SH-SY5Y (cell line): Measurements from ENCODE around the gene PTPRT.

Experiments
- GATA2 ChIP-seq: IDR thresholded peaks from 2 replicates; pipeline ENCODE4 v1.6.1; 2011; ENCODE audit warnings: mild to moderate bottlenecking, low read depth, low read length
- GATA3 ChIP-seq: IDR thresholded peaks from 2 replicates; pipeline ENCODE4 v1.6.1; 2011; ENCODE audit warnings: low read depth, mild to moderate bottlenecking, low read length, moderate library complexity

DNA sequence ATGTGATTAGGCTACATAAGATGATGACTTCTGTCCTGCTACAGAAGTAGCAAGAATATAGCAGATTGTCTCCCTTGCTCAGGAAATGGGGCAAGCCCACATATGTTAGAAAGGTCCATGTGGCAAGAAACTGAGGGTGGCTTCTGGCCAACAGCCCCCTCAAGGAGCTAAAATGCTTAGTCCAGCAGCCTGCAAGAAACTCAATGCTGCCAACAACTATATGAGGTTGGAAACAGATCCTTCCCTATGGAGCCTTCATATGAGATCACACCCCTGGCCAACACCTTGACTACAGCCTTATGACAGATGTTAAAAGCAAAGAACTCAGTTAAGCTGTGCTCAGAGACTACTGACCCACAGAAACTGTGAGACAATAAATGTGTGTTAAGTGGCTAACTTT is 22.1 kb downstream of the PTPRT start:
- TF ChIP-seq GATA2 (no peak), GATA3 (no peak)
